Left cardiac atrium (tissue), 4 donors: ENCODE measurements around the gene CD44. TPM values are rescaled to one million over a fixed set of nuclear protein-coding genes. Genes with fewer than 3 reads are reported as not detected.

ENCODE experiments used
- ATAC-seq, 2 donors: fragments of 200-7000 bp; cut with Tn5 transposase; one replicate each; pipeline ENCODE4 v1.9.1; 2020; ENCODE audit warnings: mild to moderate bottlenecking in 2 of 2, moderate library complexity in 2 of 2
- DNase-seq: peaks from one replicate; pipeline ENCODE4 v3.0.0-alpha.2; 2020
- intact Hi-C, 2 donors: fragments of 100-400 bp; cut with DNase I; formaldehyde crosslinking; loops; one replicate each; pipeline versions ENCODE4 v1.14.1 to v1.15.1; 2022 to 2023
- total RNA-seq, 2 donors: library from RNA; stranded (reverse); fragmentation: NEBNext Ultra II Directional; extraction: Animal tissue kit (Norgen Biotek cat#: 25700); gene quantifications; one replicate each; pipeline ENCODE4 v1.2.1, GENCODE V29; 2021
- donor health status: DM: no; HTN: yes; CAD: no.
- donor health status: DM: no; HTN: yes; CAD: no; lungs with severe emphysema.
- donor health status: DM: yes; HTN: yes; CAD: no.
- donor health status: Dilated cardiomyopathy.

Gene CD44
- total RNA-seq, 2 donors from 2014 or later: 63.6 to 71.2 TPM

DNA sequence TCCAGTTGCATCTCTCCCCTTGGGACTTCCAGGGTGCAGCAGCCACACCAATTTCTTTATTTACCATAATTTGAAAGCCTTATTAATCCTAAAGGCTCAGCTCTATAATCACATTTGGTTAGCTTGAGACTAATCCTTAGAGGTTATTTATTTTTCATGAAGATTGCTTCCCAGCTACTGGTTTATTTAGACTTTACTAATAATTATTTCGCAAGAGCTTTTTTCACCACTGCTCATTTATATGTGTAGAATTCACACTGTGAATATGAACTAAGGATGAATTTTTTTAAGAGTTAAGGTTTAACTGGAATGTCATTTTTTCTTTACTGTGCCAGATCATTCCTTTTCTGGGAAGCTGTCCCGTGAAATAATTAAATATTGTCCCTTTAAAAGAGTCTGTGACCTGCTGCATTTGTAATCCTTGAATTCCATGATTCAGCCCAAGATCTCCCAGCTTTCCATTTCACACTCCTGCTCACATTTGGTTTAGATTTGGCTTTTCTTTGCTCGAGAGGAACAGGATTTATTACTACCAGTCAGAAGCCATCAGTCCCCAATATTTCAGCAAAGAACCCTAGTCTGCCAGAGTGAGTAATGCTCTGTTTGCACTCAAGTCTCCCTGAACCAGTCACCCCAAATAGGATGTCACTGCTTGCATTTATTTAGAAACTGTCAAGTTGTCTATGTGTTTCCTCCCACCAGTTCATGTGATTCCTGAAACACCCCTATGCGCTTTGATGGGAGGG lies 4.4 kb upstream of the CD44 start:
- DNase-seq: no peak
- intact Hi-C loops: no loop called here

DNA sequence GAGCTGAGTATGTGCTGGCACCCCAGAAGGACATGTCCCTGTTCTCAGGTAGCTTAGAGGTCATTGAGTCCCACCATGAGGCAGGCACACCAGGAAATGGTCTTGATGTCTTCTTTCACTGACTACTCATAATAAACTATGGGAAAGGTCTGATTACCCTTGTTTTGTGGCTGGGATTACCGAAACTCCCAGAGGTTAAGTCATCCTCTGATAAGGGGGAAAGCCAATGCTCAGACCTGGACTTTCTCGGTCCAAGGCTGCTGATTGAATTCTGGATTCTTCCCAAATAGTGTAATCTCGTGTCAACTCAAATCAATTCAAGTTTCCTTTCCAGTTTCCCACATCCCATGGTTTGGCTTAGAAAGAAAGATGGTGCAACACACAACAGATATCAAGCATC lies 3.7 kb upstream of the CD44 start:
- intact Hi-C loops: no loop called here
- ATAC-seq (no peak), DNase-seq (no peak)

More for the DNA sequence above, 4.4 kb upstream of the CD44 start:
- ATAC-seq: no peak

DNA sequence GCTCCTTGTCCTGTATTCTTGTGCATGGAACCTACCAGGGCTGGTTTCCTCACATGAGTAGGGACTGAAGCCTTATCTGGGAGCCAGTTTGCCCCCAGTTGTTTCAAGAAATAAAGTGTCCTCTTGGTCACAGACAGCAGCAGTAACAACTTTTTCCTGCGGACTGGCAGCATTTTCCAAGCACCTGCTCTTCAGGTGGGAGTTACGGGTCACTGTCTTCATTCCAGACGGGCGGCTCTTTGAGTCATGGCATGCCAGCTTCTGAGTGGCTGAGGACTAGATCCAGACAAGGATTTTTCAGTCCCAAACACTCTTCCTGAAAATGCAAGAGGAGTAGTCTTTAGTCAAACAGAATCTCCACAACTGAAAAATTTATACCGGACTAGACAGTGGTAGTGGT lies 2.7 kb upstream of the CD44 start:
- no peak for DNase-seq
- intact Hi-C loops: no loop called here
- ATAC-seq: no peak

DNA sequence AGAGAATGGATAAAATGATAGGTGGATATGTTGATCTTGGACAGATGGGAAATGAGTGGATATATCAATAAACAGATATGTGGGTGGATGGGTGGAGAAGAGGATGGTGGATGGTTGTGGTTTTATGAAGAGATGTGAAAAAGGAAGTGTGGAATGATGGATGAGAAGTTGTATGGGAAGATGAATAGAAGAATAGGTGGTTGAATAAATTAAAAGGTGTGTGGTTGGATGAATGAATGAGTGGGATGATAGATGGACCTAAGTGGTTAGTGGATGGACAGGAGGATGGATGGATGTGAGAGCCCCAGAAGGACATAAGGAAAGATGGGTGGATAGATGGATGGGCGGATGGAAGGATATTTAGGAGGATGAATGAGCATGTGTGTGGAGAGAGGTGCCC lies 913 bp upstream of the CD44 start:
- intact Hi-C loops: no loop called here
- ATAC-seq (no peak), DNase-seq (no peak)

DNA sequence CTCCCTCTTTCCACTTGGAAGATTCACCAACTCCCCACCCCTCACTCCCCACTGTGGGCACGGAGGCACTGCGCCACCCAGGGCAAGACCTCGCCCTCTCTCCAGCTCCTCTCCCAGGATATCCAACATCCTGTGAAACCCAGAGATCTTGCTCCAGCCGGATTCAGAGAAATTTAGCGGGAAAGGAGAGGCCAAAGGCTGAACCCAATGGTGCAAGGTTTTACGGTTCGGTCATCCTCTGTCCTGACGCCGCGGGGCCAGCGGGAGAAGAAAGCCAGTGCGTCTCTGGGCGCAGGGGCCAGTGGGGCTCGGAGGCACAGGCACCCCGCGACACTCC lies 397 bp upstream of the CD44 start:
- ATAC-seq (no peak), DNase-seq (no peak)
- intact Hi-C loops: no loop called here

GRCh38 chr11:35139722-35140282 lies 831 bp downstream of the CD44 start:
- peak; percentile 5 to 18 for ATAC-seq
- no peak for DNase-seq
- intact Hi-C loops: loop anchor here in 1 of 2 donors (10.0 kb wide), 1 partner anchor 95 kb away; no protein-coding TSS in a partner anchor

DNA sequence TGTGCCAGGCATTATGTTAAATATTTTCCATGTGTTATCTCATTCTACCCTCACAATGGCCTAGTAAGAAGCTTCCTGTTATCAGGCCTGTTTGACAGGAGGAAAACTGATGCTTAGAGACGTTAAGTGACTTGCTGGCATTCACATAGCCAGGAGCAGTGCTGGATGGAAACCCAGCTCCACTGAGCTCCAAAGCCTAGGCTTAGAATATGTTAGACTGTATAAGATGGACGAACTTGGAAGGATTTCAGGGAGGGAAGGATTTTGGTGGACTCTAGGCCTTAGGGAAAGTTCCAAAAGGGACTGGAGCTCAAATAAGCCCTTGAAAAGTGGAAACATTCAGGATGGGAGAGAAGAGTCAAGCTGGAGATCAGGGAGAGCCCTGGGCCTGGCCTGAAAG lies 2.1 kb downstream of the CD44 start:
- no peak for DNase-seq
- intact Hi-C loops: loop anchor here in 1 of 2 donors (10.0 kb wide), 1 partner anchor 94 kb away; no protein-coding TSS in a partner anchor
- ATAC-seq: no peak

DNA sequence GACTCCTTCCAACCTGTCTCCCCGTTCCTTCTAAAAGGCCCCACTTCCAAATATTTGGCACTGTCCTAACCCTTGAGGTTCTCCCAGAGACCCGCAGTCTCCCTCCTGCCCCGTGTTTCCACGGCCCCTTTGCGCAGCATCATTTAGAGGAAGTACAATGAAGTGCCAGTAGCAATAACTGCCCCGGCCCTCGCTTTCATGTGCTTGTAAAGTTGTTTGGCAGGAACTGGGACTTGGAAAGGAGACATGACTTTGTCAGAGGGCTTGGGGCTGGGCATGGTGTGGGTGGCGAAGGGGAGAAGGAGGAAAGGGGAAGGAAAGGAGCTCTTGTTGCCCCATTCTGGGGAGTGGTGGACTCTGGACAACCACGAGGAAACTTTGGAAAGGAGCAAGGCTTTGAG lies 2.6 kb downstream of the CD44 start:
- ATAC-seq: peak in 1 of 2 donors; percentile 2
- peak; percentile 52 for DNase-seq
- intact Hi-C loops: loop anchor here in 1 of 2 donors (10.0 kb wide), 1 partner anchor 93 kb away; no protein-coding TSS in a partner anchor

DNA sequence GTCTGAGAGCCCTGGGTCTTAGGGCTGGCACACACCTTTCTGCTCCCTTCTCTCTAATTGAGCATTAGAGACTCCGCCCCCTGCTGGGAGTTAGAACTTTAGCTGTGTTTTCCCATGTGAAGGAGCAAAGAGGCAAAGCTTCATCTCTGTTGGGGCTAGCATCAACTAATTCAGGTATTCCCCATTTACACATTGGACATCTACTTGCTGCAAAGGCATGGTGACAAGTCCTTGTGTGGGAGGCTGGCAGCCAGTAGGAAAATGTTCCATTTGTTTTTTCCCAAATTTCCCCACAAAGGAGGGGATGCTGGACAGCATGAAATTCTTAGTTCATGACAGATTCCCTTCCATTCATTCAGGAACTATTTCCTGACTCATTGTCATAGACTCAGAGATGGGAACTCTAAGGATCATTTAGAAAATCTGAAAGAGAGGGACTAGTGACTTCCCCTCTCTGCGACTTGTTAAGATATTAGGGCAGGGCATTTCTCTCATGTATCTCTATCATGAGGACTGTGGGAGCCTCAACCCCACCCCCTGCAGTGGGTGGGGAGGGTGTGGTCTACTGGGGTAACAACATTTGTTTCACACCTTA lies 3.6 kb downstream of the CD44 start:
- no peak for DNase-seq
- ATAC-seq: no peak
- intact Hi-C loops: loop anchor here in 1 of 2 donors (10.0 kb wide), 1 partner anchor 92 kb away; no protein-coding TSS in a partner anchor

DNA sequence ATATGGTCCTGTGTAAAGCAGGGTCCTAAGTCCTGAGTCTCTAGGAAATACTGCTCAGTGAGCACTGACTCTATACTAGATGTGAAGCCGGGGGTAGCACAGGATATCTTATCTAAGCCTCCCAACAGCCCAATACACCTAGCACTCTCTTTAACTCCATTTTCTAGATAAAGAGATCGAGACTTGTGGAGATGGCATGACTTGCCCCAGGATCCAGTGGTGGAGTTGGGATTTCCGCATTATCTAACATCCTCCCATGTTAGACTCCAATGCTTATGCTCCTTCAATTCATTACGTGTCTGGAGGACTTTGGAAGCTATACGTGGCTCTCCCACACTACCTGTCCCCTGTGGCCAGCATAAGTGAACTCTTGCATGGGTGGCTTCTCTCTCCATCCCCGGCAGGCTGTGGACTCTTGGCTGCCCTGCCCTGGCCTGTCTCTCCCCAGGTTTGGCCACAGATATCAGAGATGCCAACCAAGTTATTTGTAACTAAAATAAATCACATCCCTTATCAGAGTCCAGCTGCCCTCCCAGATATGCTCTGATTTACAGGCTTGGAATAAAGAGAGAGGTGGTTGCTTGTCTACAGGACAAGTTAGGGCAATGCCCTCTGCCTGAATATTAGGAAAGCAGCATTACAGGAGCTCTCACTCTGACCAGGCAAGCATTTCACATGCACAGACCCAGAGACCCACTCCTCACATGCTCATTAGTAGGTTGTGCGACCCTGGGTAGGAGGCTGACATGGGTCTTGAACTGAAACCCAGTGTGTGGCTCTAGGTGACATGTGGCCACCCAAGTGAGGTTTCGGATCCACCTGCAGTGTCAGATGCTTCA lies 4.5 kb downstream of the CD44 start:
- ATAC-seq (no peak), DNase-seq (no peak)
- intact Hi-C loops: loop anchor here in 1 of 2 donors (10.0 kb wide), 1 partner anchor 91 kb away; no protein-coding TSS in a partner anchor

DNA sequence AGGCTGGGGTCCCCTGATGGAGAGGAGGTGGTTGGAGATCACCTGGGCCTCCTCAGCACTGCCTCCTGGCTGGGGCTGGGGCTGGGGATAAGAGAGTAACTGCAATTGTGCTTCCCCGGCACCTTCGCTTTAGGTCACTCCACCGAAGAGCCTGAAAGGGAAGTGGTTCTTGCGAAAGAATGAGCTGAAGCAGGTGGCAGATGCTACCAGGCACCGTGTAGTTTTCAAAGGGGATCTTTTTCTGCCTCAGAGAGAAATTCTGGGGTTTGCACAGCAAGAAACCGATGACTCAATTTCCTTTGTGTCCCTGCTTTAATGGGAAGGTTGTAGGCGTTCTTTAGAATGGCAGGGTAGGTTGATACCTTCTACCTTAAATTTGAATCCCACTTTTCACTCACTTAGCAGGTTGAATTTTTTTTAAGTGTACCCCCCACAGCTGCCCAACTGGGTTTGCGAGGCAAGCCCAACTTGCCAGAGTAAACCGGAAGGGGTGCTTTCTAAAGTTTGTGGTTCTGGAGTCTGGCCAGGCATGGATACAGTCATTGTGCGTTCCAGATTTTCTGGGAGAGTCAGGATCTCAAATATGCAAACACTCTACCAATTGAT lies 5.3 kb downstream of the CD44 start:
- no peak for ATAC-seq
- intact Hi-C loops: loop anchor here in 1 of 2 donors (10.0 kb wide), 1 partner anchor 91 kb away; no protein-coding TSS in a partner anchor
- DNase-seq: no peak

GRCh38 chr11:35144806-35145205 lies 5.8 kb downstream of the CD44 start:
- no peak for ATAC-seq
- DNase-seq: no peak
- intact Hi-C loops: loop anchor here in 1 of 2 donors (10.0 kb wide), 1 partner anchor 90 kb away; no protein-coding TSS in a partner anchor

GRCh38 chr11:35145271-35145670 lies 6.3 kb downstream of the CD44 start:
- intact Hi-C loops: loop anchor here in 1 of 2 donors (10.0 kb wide), 1 partner anchor 90 kb away; no protein-coding TSS in a partner anchor
- DNase-seq: no peak
- ATAC-seq: no peak

DNA sequence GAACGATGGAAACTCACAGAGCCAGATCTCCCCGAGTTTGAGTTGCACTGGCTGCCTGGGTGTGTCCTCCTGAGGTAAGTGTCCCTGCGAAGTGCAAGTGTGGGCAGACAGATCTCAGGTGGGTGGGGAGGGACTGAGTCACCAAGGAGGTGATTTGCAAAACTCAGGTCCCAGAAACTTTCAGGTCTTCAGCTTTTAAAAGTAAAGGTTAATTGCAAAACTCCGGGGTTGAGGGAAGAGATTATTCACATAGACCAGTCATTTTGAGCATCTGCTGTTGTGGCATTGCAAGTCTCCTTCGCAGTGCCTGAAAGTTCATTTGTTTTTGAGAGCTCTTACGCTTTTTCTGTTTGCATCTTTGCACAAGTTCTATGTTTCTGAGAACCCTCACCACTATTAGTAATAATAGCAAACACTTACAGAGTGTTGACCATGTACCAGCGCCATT lies 7.1 kb downstream of the CD44 start:
- intact Hi-C loops: loop anchor here in 1 of 2 donors (10.0 kb wide), 1 partner anchor 89 kb away; no protein-coding TSS in a partner anchor
- DNase-seq (no peak), ATAC-seq (no peak)

DNA sequence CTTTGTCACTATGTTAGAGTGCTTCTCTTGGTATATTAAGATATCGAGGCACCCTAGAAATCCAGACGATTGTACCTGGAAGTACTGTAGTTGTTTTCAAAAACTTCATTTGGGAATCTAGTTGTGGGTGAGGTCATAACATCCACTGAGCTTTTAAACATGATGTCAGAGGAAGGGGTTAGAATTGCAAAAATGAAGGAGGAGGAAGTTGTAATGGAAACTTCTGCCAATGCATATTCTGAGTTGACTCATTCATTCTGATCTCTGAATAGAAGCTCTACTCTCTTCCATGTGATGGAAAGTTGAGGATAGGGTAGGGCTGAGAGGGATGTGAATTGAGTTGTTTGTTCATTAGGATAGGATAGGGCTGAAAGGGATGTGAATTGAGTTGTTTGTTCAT lies 7.7 kb downstream of the CD44 start:
- DNase-seq (no peak), ATAC-seq (no peak)
- intact Hi-C loops: loop anchor here in 1 of 2 donors (10.0 kb wide), 1 partner anchor 88 kb away; no protein-coding TSS in a partner anchor

- intact Hi-C loops: loop anchor here in 1 of 2 donors (10.0 kb wide), 1 partner anchor 88 kb away; no protein-coding TSS in a partner anchor
- ATAC-seq (no peak), DNase-seq (no peak)
Measured at GRCh38 chr11:35147235-35147634, 8.3 kb downstream of the CD44 start.

DNA sequence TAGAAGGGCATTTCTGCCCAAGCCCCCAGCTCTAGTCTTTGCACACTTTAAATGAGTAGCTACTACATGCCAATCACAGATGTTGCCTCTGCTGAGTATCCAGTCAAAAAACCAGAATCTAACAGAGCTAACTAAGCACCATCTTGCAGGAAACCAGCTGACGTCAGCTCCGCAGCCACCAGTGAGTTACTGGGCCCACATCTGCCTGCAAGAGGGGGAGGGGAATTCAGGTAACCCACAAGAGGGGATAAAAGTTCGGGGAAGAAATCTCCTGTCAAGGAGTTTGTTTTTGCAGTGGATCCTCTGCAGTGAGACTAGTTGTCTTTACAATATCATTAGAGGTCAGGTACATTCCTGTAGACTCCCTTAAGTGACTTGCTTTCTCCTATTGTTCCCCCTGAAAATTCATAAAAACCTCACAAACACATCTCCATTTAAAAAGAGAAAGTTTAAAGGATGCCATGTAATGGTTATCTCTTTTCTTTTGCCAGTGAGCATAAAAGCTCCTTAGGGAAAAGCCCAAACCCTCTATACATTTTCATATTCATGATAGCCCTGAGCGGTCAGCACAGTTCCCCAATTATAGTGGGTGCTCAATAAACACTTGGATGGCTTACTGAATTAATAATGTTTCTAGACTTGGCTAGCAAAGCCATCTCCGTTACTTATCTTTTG lies 9.3 kb downstream of the CD44 start:
- ATAC-seq (no peak), DNase-seq (no peak)
- intact Hi-C loops: loop anchor here in 1 of 2 donors (10.0 kb wide), 1 partner anchor 87 kb away; no protein-coding TSS in a partner anchor

- intact Hi-C loops: no loop called here
- no peak for DNase-seq
- no peak for ATAC-seq
Measured at GRCh38 chr11:35150454-35150853, 11.5 kb downstream of the CD44 start.
